ENCODE results near the gene IFI27L2.

Gene IFI27L2

DNA sequence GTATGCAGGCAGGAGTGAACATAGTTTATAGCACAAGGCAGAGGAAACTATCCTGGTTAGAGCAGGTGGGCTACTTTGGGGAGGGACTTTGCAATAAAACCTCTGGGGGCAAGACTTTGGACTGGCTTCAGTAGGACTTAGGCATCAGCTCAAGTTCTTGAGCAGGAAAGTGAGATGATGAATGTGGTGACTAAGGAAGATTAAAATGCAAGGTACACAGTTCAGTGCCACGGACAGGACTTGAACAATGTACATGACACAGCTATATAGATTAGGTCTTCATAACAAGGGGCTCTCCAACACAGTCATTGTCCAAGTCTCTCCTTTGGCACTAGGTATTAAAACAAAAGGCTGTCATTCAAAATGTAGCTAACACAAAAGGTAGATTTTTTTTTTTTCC is 23.3 kb upstream of the IFI27L2 start:
- no peak for DNase-seq (ENCODE audit: low read depth in 2 of 2)

DNA sequence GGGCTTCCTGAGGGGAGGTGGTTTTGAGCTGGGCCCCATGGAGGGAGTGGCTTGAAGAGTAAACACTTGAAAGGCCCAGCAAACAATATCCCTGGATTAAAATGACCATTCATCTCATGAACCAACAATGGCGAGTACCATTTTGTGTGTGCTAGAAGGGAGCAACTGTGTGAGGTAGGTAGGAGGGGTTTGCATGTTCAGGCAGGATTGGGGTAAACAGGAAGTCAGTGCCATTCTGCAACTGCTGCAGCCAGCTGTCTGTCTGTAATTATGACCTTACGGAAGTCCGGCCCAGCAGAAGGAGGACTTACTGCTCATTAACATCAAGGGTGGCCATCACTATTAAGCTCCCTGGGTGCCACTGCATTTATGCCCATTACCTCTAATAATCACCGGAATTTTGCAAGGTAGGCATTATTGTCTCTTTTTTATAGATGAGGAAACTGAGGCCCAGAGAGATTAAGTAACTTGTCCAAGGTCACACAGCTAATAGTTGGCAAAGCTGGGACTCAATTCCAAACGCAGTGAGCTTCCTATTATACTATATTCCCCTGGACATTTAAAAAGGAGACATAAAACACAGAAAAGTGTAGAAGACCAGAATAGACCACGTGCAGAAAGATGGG is 16.6 kb upstream of the IFI27L2 start:
- DNase-seq (ENCODE audit: low read depth in 2 of 2), result no peak

DNA sequence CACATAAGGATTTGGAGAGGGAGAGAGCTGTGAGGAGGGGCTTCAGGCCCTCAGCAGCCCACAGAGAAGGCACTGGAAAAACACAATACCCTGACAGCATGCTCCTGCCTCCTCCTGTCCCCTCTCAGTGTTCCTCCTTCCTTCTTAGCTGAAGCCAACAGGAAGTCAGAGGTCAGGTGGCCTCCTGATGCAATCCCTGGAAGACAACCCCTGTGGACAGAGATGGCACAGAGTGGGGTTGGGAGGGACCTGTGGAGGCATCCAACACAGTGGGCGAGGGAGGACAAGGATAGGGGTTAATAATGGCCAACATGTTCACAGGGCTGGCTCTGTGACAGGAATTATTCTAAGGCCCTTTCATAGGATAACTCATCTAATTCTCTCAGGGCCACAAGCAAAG is 15.4 kb upstream of the IFI27L2 start:
- DNase-seq (ENCODE audit: low read depth in 2 of 2), result no peak

DNA sequence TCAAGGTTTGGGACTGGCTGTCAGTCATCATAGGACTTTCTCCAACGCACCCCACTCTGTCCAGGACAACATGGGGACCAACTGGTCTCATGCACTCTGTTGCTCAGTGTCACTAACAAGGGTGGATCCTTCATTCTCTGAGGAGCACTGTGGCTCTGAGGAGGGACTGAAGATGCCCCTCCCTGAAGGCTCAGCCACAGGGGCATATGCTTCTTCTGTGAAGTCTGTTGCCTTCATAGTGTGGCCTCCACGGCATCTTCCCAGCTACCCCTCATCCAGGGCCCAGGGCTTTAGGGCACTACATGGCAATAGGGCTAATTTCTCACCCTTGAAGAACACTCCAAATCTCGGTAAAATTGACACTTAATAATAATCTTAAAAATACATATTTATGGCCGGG is 14.3 kb upstream of the IFI27L2 start:
- no peak for DNase-seq (ENCODE audit: low read depth in 2 of 2)

DNA sequence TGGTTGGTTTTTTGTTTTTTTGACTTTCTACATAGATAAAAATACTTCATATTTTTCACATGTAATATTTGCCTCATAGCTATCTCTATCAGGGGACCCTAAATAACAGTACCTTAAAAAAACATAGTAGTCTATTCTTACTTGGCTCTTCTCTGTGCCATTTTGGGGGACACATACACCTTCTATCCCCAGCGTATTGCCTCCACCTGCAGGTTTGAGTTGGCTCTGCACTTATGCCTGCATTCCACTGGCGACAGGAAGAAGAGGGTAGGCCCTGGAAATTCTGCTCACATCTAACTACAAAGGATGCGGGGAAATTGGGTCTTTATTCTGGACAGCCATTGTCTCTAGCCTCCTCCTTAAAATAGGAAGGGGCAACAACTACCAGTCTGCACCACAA is 13.8 kb upstream of the IFI27L2 start:
- DNase-seq (ENCODE audit: low read depth in 2 of 2), result no peak

DNA sequence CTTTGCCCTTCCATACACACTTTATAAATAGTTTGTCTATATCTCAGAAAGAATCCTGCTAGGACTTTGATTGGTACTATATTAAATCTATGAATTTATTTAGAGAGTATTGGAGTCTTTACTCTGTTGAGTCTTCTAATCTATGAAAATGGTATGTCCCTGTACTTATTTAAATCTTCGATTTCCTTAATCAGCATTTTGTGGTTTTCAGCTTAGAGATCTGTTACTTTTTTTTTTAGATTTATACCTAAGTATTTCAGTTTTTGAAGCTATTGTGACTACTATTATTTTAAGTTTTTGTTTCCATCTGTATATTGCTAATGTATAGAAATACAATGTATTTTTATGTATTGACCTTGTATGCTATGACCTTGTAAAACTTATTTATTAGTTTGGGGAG is 13.4 kb upstream of the IFI27L2 start:
- DNase-seq (ENCODE audit: low read depth in 2 of 2), result no peak

DNA sequence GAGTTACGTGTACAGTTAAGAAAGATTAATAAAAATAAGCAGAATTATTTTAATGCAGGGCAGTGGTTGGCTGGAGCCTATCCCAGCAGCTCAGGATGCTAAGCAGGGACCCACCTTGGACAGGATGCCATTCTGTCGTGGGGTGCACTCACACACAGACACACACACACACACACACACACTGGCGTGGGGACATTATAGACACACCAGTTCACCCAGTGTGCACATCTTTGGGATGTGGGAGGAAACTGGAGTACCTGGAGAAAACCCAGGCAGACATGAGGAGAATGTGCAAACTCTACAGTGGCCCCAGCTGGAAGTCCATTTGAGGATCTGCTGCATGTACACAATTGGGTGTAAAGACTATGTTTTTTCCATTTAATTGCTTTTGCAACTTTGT is 12.8 kb upstream of the IFI27L2 start:
- DNase-seq (ENCODE audit: low read depth in 2 of 2), result no peak

DNA sequence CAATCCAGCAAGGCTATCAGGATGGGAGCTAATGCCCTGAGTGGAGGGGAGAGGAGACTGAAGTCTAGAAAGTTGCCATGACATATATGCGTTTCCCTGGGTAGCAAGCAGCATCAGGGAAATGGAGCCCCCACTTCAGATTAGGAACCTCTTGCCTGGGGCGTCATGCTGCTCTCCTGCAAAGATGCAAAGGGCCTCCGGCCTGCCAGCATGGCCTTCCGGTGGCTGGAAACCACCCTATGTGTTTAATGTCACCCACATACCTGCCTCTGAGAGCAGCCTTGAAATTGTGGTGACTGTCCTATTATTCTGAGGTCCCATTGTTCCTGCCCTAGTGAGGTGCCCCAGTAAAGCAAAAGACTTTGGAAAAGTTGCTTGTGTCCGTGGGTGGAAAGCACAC is 10.0 kb upstream of the IFI27L2 start:
- DNase-seq (ENCODE audit: low read depth in 2 of 2), result no peak

DNA sequence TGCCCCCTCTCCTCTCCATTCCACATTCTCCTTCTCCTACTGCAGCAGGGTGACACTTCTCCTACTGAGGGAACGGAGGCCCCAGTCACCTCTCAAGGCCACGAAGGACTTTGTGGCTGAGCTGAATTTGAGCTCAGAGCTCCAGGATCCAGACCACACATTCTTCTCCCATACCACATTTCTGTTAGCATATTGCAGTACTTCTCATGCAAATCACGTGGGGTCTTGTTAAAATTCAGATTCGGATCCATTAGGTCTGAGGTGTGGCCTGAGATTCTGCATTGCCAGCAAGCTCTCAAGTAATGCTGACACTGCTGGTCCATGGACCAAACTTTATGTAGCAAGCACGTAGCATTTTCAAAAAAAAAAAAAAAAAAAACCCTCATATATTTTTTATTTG is 9.6 kb upstream of the IFI27L2 start:
- DNase-seq (ENCODE audit: low read depth in 2 of 2), result no peak

DNA sequence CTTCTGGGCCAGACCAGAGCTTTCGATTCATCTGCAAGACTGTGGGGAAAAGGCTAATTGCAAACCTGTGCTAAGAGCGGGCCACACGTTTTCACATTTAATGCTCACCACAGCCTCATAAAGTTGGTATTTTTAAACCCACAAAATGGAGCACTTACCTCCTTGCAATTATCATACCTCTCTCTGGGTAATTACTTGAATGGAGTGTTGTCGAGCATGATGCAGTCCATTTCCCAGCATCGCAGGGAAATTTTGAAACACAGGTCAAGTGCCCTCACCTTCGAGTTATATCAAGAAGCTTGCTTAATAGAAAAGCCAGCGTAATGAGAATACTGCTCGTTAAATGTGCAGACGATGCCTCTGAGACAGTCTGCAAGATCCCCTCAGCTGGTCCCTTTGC is 8.8 kb upstream of the IFI27L2 start:
- no peak for DNase-seq (ENCODE audit: low read depth in 2 of 2)

DNA sequence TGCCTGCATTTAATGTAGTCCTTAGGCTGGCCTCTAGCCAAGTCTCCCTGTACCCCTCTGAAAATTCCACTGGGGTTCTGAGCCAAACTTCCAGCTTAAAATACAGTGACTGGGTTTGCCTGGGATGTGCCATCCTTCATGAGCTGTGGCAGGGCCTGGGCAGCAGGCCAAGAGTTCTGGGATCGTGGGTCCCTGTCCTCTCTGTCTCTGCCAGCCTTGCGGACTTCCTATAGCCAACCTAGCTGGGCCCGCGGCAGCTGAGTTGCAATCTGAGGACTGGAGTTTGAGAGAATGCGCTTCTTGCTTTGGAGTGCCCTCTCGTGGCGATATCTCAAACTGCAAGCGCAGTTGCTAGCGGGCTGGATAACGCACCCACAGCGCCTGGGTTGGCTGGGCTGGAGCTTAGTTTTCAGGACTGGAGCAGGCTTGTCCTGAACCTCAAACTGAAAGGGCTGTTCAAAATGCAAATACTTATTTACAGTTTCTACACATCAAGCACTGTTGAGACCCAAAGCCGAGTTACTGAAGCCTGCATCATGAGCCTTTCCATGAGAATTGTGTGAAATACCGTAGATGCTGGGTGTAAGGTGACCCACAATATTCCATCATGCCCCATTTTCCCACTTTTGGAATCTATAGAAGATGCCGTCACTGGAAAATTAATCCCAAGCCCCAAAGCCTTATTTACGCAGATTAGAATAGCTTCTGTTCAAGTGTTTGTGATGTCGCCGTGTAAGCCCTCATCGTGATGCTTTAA is 7.3 kb upstream of the IFI27L2 start:
- DNase-seq (ENCODE audit: low read depth in 2 of 2), result peak; percentile 81 to 82

DNA sequence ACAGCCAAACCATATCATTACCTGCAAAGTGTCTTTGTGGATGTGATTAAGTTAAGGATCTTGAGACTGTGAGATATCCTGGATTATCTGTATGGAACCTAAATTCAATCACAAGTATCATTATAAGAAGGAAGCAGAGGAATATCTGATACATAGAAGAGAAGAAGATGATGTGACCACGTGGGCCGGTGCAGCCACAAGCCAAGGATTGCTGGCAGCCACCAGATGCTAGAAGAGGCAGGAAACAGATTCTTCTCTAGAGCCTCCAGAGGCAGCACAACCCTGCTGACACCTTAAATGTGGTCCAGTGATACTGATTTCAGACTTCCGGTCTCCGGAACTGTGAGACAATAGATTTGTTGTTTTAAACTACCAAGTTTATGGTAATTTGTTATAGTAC is 6.1 kb upstream of the IFI27L2 start:
- no peak for DNase-seq (ENCODE audit: low read depth in 2 of 2)

DNA sequence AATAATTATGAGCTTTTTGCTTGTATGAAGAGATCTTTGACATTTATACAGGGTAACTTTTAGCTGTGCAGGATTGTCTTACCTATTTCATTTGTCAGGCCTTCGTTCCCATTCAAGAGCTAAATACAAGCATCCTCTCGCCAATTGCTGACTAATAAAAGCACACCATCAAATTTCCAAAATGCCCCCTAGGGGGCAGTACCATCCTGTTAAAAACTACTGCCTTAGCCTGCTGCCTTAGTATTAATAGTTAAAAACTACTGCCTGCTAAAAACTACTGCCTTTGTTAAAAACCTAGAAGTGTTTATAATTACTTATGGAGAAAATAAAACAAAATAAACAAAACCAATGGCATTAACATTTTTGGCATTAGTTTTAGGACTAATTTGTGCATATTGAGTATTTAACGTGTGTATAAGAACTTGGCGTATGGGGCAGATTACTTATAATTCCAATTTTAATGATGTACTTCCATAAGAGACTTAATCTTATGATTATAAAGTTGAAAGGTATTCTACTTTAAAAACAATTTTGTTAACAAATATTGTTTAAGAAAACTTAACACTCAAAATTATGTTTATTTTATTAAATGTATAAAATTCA is 3.0 kb upstream of the IFI27L2 start:
- peak; percentile 20 to 54 for DNase-seq (ENCODE audit: low read depth in 2 of 2)

DNA sequence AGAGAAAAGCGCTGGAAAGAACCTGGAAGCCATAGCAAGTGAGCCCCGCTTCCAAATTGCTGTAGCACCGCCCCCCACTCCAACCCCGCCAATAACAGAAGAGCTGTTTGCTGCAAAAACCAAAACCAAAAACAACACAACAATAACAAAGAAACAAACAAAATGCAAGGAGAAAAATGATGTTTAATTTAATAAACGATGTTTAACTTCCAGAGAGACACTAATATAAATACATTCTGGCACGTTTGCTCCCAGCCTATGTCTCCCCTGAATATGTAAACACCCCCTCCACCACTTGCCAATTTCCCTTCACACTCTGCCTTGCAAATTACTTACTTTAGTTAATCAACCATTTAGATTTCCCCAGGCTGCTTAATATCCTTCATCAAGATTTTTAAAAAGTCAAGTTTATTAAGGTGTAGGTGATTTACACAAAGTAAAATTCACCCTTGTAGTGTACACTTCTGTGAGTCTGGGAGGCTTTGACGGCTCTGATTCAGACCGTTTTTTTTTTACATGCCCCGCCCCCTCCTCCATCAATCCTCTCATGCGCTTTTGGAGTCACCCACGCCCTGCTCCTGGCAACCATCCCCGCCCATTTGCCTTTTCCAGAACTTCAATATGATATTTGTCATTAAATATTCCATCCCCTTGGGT is 482 bp upstream of the IFI27L2 start:
- DNase-seq (ENCODE audit: low read depth in 2 of 2), result no peak

DNA sequence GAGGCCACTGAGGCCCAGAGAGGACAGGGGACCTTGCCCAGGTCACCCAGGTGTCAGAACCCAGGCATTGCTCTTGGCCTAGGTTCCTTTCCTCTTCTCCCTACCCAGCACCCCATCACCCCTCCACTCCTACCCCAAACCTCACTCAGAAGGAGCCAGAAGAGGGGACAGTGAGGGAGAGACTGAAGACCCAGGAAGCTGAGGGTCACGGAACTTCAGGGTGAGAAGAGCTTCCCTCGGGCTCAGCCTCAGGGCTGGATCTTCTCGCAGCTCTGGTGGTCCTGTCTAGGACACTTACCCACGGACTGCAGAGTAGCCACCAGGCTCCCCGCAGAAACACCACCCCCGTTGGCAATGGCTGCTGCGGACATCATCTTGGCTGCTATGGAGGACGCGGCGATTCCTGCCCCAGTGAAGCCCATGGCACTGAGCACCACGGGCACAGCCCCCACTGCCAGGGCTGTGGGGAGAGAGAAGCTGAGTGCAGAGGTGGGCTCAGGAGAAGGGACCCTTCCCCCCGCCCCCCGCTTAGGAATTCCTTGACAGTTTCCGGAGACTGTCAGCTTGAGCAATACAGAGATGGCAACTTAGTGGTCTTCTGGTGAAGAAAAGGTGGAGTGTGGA is 1.1 kb downstream of the IFI27L2 start:
- no peak for DNase-seq (ENCODE audit: low read depth in 2 of 2)

DNA sequence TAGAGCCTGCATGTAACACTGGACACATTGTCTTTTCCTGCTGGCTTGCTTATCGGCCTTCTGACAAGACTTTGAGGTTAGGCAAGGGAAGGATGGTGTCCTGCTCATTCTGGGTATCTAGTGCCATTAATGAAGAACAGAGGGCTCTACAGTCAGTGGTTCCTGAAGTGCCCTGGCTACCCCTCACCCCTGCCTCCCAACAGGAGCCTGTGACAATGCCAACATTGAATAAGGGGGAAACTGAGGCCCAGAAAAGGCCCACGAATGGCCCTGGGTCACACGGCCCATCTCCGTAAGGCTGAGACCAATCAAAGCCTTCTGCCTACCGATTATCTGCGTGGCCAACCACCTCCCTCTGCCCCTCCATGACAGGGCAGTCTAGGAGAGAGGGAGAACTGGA is 2.1 kb downstream of the IFI27L2 start:
- DNase-seq (ENCODE audit: low read depth in 2 of 2), result no peak

DNA sequence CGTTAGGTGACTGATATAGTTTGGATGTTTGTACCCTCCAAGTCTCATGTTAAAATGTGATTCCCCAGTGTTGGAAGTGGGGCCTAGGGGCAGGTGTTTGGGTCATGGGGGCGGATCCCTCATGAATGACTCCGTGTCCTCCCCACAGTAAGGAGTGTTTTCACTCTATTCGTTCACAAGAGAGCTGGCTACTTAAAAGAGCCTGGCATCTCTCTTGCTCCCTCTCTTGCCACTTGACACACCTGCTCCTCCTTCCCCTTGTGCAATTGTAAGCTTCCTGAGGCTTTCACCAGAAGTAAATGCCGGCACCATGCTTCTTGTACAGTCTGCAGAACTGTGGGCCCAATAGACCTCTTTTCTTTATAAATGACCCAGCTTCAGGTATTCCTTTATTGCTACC is 2.6 kb downstream of the IFI27L2 start:
- DNase-seq (ENCODE audit: low read depth in 2 of 2), result no peak

DNA sequence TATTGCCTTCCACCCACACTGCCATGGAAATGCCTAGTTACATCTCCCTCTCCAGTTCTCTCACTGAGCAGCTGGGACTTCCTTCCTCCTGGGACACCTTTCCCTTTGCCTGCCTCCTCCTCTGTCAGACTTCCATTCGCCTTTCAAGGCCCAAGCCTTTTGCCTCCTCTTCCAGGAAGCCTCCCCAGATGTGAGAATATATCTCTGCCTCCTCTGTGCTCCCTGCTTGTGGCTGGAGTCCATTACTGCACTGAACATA is 3.1 kb downstream of the IFI27L2 start:
- no peak for DNase-seq (ENCODE audit: low read depth in 2 of 2)

DNA sequence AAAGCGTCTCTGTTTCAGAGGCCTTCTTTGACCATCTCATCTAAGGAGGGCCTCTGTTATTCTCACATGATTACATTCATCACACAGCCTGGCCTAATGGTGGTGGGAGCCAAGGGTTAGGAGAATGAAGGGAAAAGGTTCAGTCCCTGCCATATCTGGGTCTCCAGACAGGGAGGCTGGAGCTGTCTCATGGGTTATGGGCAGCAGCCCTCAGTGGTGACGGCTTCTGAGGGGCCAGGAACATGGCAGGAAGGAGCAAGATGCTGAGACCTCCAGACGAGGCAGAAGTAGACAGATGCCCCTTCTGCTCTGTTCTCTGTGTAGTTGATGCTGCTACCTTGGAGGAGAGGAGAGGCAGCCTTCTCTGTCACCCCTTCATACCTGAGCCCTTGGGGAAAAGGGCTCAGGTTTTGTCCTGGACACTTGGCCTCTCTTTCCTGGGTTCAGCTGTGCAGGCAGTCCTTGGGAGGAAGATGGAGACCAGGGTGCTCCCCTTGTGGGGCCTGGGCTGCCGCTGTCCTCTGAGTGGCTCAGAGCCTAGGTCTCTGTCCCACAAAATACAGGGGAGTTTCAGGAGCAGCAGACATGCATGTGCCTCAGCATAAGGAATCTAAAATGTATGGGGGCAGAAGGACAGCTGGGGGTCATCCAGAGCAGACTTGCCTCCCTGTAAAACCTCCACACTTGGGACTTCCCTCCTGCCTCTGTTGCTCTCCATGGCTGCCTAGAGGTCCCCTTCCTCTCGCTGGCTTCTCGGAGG is 3.6 kb downstream of the IFI27L2 start:
- no peak for DNase-seq (ENCODE audit: low read depth in 2 of 2)

DNA sequence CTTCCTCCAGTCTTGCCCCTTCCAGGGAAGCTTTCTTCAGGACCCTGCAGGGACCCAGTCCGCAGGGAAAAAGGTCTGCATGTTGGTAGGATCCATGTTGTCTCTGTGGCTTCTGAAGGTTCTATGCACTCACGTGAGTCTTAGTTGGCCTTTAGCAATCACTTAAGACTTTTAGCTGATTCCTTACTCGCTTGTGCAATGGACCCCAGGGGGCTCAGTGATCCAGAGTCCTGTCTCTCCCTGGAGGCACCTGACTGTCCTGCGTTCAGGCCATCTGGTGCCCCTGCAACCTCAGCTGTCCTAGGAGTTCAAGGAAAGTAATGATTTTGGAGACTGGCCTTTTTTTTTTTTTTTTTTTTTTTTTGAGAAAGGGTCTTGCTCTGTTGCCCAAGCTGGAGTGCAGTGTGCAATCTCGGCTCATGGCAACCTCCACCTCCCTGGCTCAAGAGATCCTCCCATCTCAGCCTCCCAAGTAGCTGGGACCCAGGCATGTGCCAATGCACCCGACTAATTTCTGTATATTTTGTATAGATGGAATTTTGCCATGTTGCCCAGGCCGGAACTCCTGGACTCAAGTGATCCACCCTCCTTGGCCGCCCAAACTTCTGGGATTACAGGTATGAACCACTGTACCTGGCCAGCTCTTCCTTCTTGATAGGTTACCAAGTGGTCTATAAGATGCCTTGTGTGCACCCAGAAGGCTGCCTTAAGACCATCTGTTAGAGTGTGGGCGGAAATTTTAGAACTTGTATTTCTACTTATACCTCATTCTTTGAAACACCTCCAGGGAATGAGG is 4.6 kb downstream of the IFI27L2 start:
- no peak for DNase-seq (ENCODE audit: low read depth in 2 of 2)

DNA sequence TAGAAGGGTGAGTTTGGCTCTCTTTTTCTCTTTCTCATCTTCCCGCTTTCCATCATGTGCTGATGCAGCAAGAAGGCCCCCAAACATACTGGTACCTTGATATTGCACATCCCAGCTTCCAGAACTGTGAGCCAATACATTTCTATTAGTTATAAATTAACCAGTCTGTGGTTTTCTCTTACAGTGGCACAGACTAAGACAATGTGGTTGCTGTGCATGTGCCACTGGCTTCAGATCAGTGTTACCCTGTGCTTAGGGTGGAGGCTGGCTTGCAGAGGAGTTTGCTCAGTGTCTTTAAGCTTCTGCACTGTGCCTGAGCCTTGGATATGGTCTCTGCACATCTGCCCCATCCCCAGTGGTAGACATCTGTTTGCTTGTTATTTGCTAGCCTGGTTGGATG is 5.5 kb downstream of the IFI27L2 start:
- DNase-seq (ENCODE audit: low read depth in 2 of 2), result no peak

All from stimulated activated CD4-positive, alpha-beta T cell treated with anti-CD3 and anti-CD28 coated beads, Interleukin-1b, Interleukin-23, amount 100 ng/mL, for 4 hours (primary cell).